ENCODE results near the gene KCND3. TPM values are rescaled to one million over a fixed set of nuclear protein-coding genes. Genes with fewer than 3 reads are reported as not detected.

KCND3 gene
- total RNA-seq, 1 experiment from 2014 or later = 0.15 TPM

DNA sequence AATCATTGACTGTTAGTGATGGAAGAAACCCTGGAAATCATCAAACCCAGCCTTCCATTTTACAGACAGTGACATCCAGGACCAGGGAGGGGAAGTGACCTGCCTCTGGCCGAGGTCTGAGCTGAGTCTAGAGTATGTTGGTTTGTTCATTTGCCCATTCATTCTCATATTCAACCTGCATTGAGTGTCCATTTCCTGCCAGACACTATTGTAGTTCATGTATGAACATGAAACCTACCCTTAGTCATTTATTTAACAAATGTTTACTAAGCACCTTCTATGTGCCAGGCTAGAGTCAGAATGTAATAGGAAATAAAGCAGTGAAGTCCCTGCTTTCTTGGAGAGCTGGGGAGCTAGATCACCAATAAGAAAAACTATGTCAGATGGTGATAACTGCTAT, 51.3 kb downstream of the KCND3 start:
- Histone ChIP-seq H3K27ac (ENCODE audit: insufficient read length, low read depth, low read length) (no peak overlapping the region), H4K8ac (replicated peaks; ENCODE audit: insufficient read length, low read depth, low read length) (no peak overlapping the region), H3K23ac (ENCODE audit: insufficient read length, low read depth, low read length) (no peak overlapping the region), H4K91ac (ENCODE audit: insufficient read length, low read depth, low read length) (no peak overlapping the region), H4K20me1 (ENCODE audit: control insufficient read depth, insufficient read depth, insufficient read length) (no peaks in the 10 kb centered on the region), H4K5ac (ENCODE audit: insufficient read length, low read depth, low read length) (no peak overlapping the region), H3K56ac (ENCODE audit: insufficient read length, low read depth, low read length) (no peak overlapping the region), H3K4ac (ENCODE audit: low read depth, low read length) (no peak overlapping the region), H3K27me3 (ENCODE audit: insufficient read depth, low read length) (no peaks in the 10 kb centered on the region), H3T11ph (ENCODE audit: low read length) (no peak overlapping the region), H3K18ac (ENCODE audit: insufficient read length, low read depth, low read length) (no peak overlapping the region), H3K79me1 (ENCODE audit: insufficient read depth, low read depth, low read length, poor library complexity, severe bottlenecking) (no peaks in the 10 kb centered on the region), H3K4me1 (ENCODE audit: insufficient read depth, low read length) (no peaks in the 10 kb centered on the region), H2AFZ (ENCODE audit: low read length) (no peak overlapping the region), H2BK12ac (ENCODE audit: insufficient read length, low read depth, low read length) (no peak overlapping the region), H2BK120ac (ENCODE audit: low read depth, low read length, poor library complexity, severe bottlenecking) (no peak overlapping the region), H3K4me2 (ENCODE audit: insufficient read depth, insufficient read length, low read length) (no peak overlapping the region), H3K9ac (ENCODE audit: extremely low read depth, insufficient read length, low read length) (no peak overlapping the region), H3K23me2 (ENCODE audit: insufficient read length, low read depth, low read length, poor library complexity, severe bottlenecking) (no peaks in the 10 kb centered on the region), H3K9me3 (ENCODE audit: control insufficient read depth, low read depth, low read length) (no peaks in the 10 kb centered on the region), H3K14ac (ENCODE audit: insufficient read depth, low read length) (no peak overlapping the region), H2BK5ac (ENCODE audit: insufficient read length, low read length) (no peak overlapping the region), H2BK20ac (ENCODE audit: low read depth, low read length, poor library complexity, severe bottlenecking) (no peak overlapping the region), H2AK5ac (ENCODE audit: insufficient read length, low read length) (no peak overlapping the region), H2BK15ac (ENCODE audit: low read depth, low read length) (no peak overlapping the region), H3K79me2 (ENCODE audit: insufficient read depth, low read length) (no peaks in the 10 kb centered on the region)
- H3K9me3 Mint-ChIP-seq = peaks cover 0 to 2% of the 10 kb centered on the region in 2 experiments; a peak in 1 of 5 replicates
- no peak overlapping the region; a peak in 1 of 7 replicates for H3K27ac Mint-ChIP-seq
- no peak overlapping the region for H3K4me3 Mint-ChIP-seq
- TF ChIP-seq, protein P1, sequence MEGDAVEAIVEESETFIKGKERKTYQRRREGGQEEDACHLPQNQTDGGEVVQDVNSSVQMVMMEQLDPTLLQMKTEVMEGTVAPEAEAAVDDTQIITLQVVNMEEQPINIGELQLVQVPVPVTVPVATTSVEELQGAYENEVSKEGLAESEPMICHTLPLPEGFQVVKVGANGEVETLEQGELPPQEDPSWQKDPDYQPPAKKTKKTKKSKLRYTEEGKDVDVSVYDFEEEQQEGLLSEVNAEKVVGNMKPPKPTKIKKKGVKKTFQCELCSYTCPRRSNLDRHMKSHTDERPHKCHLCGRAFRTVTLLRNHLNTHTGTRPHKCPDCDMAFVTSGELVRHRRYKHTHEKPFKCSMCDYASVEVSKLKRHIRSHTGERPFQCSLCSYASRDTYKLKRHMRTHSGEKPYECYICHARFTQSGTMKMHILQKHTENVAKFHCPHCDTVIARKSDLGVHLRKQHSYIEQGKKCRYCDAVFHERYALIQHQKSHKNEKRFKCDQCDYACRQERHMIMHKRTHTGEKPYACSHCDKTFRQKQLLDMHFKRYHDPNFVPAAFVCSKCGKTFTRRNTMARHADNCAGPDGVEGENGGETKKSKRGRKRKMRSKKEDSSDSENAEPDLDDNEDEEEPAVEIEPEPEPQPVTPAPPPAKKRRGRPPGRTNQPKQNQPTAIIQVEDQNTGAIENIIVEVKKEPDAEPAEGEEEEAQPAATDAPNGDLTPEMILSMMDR (conservative IDR thresholded peaks at IDR 0.05) = no peak
- H3K27me3 Mint-ChIP-seq (ENCODE audit: low read depth) = no peaks in the 10 kb centered on the region
- no peak for DNase-seq
- WGBS (ENCODE audit: extremely low coverage, insufficient read length, low lambda C conversion rate) = no CpG with 5 or more reads among the region's 1 CpG
- H3K4me1 Mint-ChIP-seq = peaks cover 4% of the 10 kb centered on the region in 2 experiments; a peak in 3 of 4 replicates
- no peaks in the 10 kb centered on the region; a peak in 1 of 7 replicates for H3K36me3 Mint-ChIP-seq (ENCODE audit: insufficient read depth in 1 of 3, low read depth in 3 of 3)

Data from H9 (cell line).